Measurements from ENCODE around the gene MAL.

The MAL gene

GRCh38 chr2:94996305-94997100 lies 29.0 kb upstream of the MAL start:
- peak; percentile 53 for DNase-seq (ENCODE audit: low read depth, low spot score)

GRCh38 chr2:94997981-94998930 lies 27.3 kb upstream of the MAL start:
- no peak for DNase-seq (ENCODE audit: low read depth, low spot score)

DNA sequence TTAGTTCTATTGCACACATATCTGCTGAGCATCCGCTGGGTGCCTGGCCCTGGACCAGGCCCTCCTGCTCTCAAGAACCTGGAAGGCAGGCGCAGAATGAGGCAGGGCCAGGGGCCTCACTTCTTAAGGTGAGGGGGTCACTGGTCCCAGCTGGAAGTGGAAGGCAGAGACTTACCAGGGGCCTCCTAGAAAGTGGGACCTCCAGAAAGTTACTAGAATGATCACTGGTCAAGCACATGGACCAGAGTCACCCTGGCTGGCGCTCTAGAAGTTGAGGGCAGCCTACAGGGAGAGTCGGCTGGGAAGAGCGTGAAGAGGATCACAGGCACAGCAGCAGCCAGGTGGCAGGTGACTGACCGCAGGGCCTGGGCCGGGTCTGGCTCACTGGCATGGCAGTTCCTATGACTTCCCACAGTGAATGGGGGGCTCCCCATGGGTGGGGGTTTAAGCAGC lies 26.1 kb upstream of the MAL start:
- no peak for DNase-seq (ENCODE audit: low read depth, low spot score)

DNA sequence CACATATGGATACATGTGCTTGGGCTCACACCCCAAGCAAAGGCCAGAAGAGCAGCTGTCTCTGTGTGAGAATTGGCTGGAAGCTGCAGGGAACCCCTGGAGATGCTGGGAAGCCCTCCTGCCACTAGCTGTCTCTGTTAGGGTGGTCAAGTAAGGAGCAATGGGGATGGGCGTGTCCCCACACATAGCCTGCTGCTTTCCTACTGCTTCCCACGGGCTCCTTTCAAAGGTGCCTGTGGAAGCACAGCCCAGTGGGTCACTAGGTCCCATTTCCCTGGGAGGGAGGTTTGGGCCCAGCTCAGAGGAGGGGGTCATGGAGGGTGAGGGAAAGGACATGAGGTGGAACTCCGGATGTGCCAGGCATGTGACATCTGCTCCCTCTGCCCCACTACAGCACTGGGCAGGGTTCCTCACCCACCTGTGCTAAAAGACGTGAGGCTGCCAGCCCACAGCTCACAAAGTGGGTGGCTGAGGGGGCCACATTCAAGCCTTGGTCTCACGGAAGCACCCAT lies 24.4 kb upstream of the MAL start:
- no peak for DNase-seq (ENCODE audit: low read depth, low spot score)

DNA sequence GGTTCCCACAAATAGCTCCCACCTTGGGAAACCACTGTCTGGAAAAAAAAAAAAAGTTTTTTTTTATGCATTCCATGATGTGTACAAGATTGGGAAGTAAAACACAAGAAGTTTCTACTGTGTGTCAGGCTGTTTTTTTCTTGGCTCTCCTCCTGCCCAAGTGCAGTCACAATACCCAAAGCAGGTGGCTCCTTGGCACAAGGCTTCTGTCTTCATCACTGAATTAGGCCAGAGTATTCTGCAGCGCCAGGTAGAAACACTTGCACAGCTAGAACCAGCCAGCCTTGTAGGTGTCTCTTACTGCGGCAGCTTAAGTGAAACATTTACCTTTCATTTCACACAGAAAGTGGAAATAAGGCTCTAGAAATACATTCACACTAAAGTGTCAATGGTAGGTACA lies 23.8 kb upstream of the MAL start:
- DNase-seq (ENCODE audit: low read depth, low spot score) = no peak

DNA sequence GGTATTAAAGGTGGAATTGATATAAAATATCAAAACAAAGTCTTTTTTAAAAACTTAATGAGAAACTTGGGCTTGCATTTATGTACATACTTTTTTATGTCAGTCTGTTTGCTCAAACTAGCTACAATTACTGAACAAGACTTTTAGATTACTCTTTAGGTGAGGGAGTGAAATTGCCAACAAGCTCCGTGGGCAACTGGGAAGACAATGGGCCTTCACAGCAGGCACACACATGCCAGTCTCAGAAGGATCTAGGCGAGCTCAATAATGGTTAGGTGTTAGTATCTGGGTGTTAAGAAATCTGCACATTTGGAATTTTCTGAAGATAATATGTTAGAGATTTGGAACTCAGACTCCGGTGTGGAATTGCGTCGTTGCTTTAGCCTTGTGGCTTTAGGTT lies 23.0 kb upstream of the MAL start:
- DNase-seq (ENCODE audit: low read depth, low spot score) = no peak

GRCh38 chr2:95004287-95004686 lies 21.2 kb upstream of the MAL start:
- DNase-seq (ENCODE audit: low read depth, low spot score) = no peak

- DNase-seq (ENCODE audit: low read depth, low spot score) = no peak
Measured at GRCh38 chr2:95004711-95005110, 20.8 kb upstream of the MAL start.

DNA sequence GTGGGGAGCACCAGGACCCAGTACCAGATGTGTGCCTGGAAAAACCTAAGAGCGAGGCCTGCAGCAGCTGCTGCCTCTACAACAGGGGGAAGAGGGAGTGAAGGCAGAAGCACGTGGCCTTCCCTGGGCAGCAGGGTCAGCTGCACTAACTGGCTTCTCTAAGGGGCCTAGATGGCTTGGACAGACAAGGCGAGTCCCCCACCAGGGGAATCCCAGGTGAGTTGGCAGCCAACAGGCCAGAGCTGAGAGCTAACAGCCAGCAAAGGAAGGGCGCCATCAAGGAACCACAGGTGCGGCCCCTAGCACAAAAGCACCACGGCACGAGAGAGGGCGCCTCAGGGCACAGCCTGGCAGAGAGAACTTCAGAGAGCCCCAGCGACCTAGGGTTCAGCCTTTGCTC lies 19.8 kb upstream of the MAL start:
- no peak for DNase-seq (ENCODE audit: low read depth, low spot score)

GRCh38 chr2:95006588-95006987 lies 18.9 kb upstream of the MAL start:
- DNase-seq (ENCODE audit: low read depth, low spot score) = no peak

DNA sequence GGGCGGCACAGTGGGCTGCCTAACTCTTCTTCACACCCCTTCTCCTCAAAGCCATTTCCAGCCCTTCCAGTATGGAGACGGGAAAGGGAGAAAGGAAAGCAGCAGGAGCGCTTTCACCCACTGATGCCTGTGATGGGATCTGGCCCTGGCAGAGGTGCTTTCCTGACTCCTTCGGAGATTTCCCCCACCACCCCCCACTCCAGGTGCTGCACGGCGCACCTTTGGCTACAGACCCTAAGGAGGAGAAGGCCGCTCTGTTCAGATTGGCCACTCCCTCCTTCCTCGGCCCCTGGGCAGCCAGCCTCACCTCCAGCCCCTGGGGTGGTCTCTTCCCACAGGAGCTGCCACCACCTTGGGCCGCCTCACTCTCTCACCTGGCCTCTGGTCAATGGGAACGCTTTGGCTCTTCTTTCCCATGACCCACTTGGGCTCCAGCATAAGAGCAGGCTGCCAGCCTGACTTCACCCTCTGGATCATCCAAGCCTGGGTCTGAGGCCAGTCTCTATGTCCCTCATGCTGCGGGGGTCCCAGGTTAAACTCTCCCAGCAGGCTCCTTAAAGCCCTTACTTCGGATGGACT lies 18.4 kb upstream of the MAL start:
- DNase-seq (ENCODE audit: low read depth, low spot score) = no peak

DNA sequence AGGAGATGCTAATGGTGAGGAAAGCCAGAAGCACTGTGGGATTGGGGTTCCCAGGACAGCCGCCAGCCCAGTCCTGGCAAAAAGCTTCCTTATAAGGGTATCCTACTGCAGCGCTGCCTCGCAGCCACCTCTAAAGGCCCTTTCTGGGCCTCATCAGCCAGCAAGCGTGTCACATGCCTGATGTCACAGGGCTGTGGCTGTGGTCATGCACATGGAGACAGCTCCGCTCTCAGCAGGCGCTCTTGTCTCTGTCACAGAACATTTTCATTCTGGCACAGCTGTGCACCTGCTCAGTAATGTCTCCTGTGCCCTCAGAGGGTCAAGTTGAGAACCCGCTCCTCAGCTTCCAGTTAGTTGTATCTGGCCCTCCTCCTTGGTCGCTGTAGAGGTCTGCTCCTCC lies 17.7 kb upstream of the MAL start:
- DNase-seq (ENCODE audit: low read depth, low spot score) = no peak

DNA sequence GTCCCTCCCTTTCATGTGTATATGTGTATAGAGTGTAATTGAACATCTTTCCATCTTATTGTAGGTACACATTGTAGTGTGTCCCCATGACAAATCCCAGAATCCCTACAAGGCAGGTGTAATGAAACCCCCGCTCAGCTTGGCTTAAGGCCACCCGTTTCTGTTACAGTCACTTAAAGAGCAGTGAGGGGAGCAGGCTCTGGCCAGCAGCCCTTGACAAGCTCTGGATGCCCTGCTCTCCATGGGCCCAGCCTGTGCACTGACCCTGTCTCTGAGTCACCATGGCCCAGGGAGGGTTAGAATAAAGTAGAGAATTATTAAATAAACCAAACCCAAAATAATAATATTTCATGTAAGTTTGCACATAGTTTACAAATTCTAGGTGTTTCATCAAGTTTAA lies 17.2 kb upstream of the MAL start:
- no peak for DNase-seq (ENCODE audit: low read depth, low spot score)

- no peak for DNase-seq (ENCODE audit: low read depth, low spot score)
Measured at GRCh38 chr2:95008996-95009395, 16.5 kb upstream of the MAL start.

- DNase-seq (ENCODE audit: low read depth, low spot score) = no peak
Measured at GRCh38 chr2:95009412-95009811, 16.1 kb upstream of the MAL start.

- DNase-seq (ENCODE audit: low read depth, low spot score) = no peak
Measured at GRCh38 chr2:95010126-95010525, 15.4 kb upstream of the MAL start.

DNA sequence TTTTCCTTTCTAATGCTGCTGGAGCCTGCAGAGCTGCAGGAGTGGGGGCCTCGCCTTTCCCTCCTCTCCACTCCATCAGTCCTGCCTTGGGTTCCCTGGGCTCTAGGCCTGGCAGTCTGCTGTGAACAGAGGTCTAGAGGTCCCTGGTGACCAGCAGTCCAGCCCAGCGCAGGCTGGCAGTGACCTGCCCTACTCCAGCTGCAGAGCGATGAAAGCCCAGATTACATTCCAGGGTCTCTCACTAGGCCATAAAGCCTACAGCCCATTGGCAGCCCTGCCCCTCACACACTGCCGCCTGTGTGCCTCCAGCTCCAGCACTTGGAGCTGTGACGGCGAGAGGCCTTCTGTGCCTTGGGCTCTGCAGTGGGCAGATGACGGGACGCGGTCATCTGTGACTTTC lies 14.8 kb upstream of the MAL start:
- no peak for DNase-seq (ENCODE audit: low read depth, low spot score)

- DNase-seq (ENCODE audit: low read depth, low spot score) = no peak
Measured at GRCh38 chr2:95012881-95013550, 12.5 kb upstream of the MAL start.

GRCh38 chr2:95013726-95014125 lies 11.8 kb upstream of the MAL start:
- no peak for DNase-seq (ENCODE audit: low read depth, low spot score)

DNA sequence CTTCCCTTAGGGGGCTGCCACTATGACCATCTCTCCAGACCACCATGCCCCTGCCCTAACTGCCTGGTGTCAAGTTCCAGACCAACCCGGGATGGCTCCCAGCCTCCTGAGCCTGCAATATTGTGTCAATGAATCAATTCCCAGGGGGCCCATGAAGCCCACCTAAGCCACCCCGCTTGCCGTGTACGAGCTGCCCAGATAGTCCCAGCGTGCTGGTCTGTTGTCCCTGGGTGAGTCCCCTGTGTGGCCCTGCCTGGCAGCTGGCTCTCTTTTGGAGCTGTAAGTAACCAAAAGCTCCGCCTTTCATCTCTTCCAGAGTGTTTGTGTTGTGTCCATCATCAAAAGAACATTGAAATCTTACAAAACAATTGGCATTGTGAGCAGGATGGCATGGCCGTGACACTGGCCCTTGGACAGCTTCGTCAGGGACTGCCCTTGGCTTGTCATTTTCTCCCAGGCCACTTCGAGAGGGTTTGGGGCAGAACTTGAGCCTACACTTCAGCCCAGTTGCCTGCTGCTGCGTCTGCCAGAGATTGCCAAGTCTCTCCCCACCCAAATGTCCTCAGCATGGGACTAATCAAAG lies 11.3 kb upstream of the MAL start:
- DNase-seq (ENCODE audit: low read depth, low spot score) = no peak

GRCh38 chr2:95015261-95015912 lies 10.1 kb upstream of the MAL start:
- no peak for DNase-seq (ENCODE audit: low read depth, low spot score)

Measured in astrocyte of the hippocampus (primary cell).